Esophagus squamous epithelium (tissue), 4 donors: ENCODE data around the gene HLCS.

Source experiments
- POLR2A ChIP-seq, 4 donors: fragments of 450-650 bp; IDR thresholded peaks; one replicate each; pipeline ENCODE4 v1.6.1; 2017; ENCODE audit warnings: antibody characterized with exemption in 4 of 4, mild to moderate bottlenecking in 4 of 4, moderate library complexity in 3 of 4
- TF ChIP-seq, protein P1 (sequence below), 6 experiments: fragments of 450-650 bp in 4 of 6; fragments of 200-600 bp in 2 of 6; sonication (generic) in 2 of 6; IDR thresholded peaks; one replicate each; pipeline ENCODE4 v1.5.1; 2016 to 2019; ENCODE audit warnings: antibody characterized with exemption in 6 of 6, mild to moderate bottlenecking in 4 of 6, moderate library complexity in 4 of 6

DNA sequence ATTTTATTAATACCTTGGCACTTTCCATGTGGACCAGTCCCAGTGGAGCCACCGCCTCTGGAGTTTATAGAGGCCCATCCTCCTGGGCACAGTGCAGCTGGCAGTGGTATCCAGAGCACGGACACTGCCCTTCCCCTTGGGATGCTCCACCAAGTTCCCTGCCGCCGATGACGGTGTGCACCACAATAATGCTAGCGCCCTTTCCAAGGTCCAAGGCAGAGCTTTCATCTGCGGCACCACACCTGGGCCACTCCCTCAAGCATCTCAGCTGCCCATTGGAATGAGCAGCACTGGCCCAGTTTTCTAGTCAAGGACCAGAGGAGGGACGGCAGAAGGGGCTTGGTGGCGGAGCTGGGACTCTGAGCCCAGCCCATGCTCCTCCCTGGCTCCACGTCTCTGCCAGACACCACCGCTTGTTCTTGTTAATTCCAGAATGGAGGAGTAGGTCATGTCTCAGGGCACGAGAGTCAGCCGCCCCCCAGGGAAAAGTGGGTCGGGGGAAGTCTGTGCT lies 243.0 kb downstream of the HLCS start:
- no peak for TF ChIP-seq POLR2A (IDR thresholded peaks at IDR 0.05)
- TF ChIP-seq, protein P1, sequence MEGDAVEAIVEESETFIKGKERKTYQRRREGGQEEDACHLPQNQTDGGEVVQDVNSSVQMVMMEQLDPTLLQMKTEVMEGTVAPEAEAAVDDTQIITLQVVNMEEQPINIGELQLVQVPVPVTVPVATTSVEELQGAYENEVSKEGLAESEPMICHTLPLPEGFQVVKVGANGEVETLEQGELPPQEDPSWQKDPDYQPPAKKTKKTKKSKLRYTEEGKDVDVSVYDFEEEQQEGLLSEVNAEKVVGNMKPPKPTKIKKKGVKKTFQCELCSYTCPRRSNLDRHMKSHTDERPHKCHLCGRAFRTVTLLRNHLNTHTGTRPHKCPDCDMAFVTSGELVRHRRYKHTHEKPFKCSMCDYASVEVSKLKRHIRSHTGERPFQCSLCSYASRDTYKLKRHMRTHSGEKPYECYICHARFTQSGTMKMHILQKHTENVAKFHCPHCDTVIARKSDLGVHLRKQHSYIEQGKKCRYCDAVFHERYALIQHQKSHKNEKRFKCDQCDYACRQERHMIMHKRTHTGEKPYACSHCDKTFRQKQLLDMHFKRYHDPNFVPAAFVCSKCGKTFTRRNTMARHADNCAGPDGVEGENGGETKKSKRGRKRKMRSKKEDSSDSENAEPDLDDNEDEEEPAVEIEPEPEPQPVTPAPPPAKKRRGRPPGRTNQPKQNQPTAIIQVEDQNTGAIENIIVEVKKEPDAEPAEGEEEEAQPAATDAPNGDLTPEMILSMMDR (IDR thresholded peaks at IDR 0.05), result no peak
